SU-DHL-6 (cell line): Measurements from ENCODE around the gene INSIG1.
A peak's percentile ranks its signal among the peaks of the same experiment; 100 is the strongest.

Source experiments
- H2AFZ ChIP-seq: fragments of 200-600 bp; sonication (generic); 2 replicates; pipeline ENCODE4 v1.6.1; 2014; ENCODE audit warnings: low read depth, mild to moderate bottlenecking, moderate library complexity, mixed read lengths, antibody characterized with exemption, low read length; ENCODE audit not compliant: severe bottlenecking
- H3F3A ChIP-seq: fragments of 200-600 bp; shearing (Covaris generic); 2 replicates; pipeline ENCODE4 v1.6.0; 2016; ENCODE audit warnings: antibody characterized with exemption, mild to moderate bottlenecking; ENCODE audit not compliant: insufficient read depth
- H3K27ac ChIP-seq: fragments of 200-600 bp; sonication (generic); 2 replicates; pipeline ENCODE4 v1.5.1; 2016; ENCODE audit warnings: low read depth, mild to moderate bottlenecking, low read length, moderate library complexity, mixed read lengths
- H3K27me3 ChIP-seq: fragments of 200-600 bp; sonication (generic), shearing (Covaris generic); 2 replicates; pipeline ENCODE4 v1.6.0; 2014; ENCODE audit warnings: mild to moderate bottlenecking, low read length
- H3K36me3 ChIP-seq: fragments of 200-600 bp; sonication (generic); 2 replicates; pipeline ENCODE4 v1.6.1; 2014; ENCODE audit warnings: mild to moderate bottlenecking, low read length, mixed read lengths
- H3K4me2 ChIP-seq: fragments of 300-600, 200-600 bp; shearing (Covaris generic), sonication (generic); 2 replicates; pipeline ENCODE4 v1.6.0; 2014; ENCODE audit warnings: low read length, low read depth, mild to moderate bottlenecking; ENCODE audit not compliant: poor library complexity, severe bottlenecking
- H3K4me3 ChIP-seq: fragments of 200-600 bp; sonication (generic); 2 replicates; pipeline ENCODE4 v1.5.1; 2014; ENCODE audit warnings: antibody characterized with exemption, low read length, mild to moderate bottlenecking, mixed read lengths; ENCODE audit not compliant: insufficient read depth, poor library complexity, severe bottlenecking
- H3K79me2 ChIP-seq: fragments of 200-600 bp; sonication (generic); 2 replicates; pipeline ENCODE4 v1.6.1; 2014; ENCODE audit warnings: mild to moderate bottlenecking, low read length, moderate library complexity; ENCODE audit not compliant: insufficient read depth
- H3K9ac ChIP-seq: fragments of 200-600 bp; sonication (generic); 2 replicates; pipeline ENCODE4 v1.7.0; 2014; ENCODE audit warnings: mild to moderate bottlenecking, low read length
- H3K9me2 ChIP-seq: fragments of 200-600 bp; sonication (generic); replicated peaks from 2 replicates; pipeline ENCODE4 v1.6.1; 2014; ENCODE audit warnings: low read length; ENCODE audit not compliant: insufficient read depth
- H3K9me3 ChIP-seq: fragments of 200-600 bp; sonication (generic); 2 replicates; pipeline ENCODE4 v1.6.1; 2014; ENCODE audit warnings: low read length, mixed read lengths; ENCODE audit not compliant: insufficient read depth
- H4K20me1 ChIP-seq: fragments of 200-600 bp; sonication (generic); 2 replicates; pipeline ENCODE4 v1.6.1; 2014; ENCODE audit warnings: low read depth, mild to moderate bottlenecking, antibody characterized with exemption, low read length, moderate library complexity, mixed read lengths
- CTCF ChIP-seq: fragments of 200-600 bp; sonication (generic); IDR thresholded peaks from one replicate; pipeline ENCODE4 v1.5.1; 2017; ENCODE audit warnings: antibody characterized with exemption, mild to moderate bottlenecking, low read length, moderate library complexity; ENCODE audit not compliant: insufficient read depth, poor library complexity, severe bottlenecking
- EZH2phosphoT487 ChIP-seq: fragments of 200-600 bp; sonication (generic), shearing (Covaris generic); conservative IDR thresholded peaks from 2 replicates; pipeline ENCODE4 v1.6.1; 2018; ENCODE audit warnings: mild to moderate bottlenecking, antibody characterized with exemption, low read length, moderate library complexity, mixed read lengths

The INSIG1 gene

GRCh38 chr7:155344618-155345433, 47.1 kb downstream of the INSIG1 start:
- peak overlapping the region; percentile 96 for H2AFZ ChIP-seq
- H3K9me3 ChIP-seq, result no peaks in the 10 kb centered on the region
- H3K36me3 ChIP-seq, result no peaks in the 10 kb centered on the region
- no peaks in the 10 kb centered on the region for H3K9me2 ChIP-seq
- no peaks in the 10 kb centered on the region for H3K79me2 ChIP-seq
- H4K20me1 ChIP-seq, result no peaks in the 10 kb centered on the region
- peak overlapping the region; percentile 68 for H3K9ac ChIP-seq
- peak overlapping the region; percentile 49 for H3K4me3 ChIP-seq
- H3F3A ChIP-seq, result no peaks in the 10 kb centered on the region
- no peak overlapping the region for H3K27ac ChIP-seq
- no peaks in the 10 kb centered on the region for H3K27me3 ChIP-seq
- peak overlapping the region; percentile 78 for H3K4me2 ChIP-seq
- TF ChIP-seq CTCF, result peak; percentile 80
- no peak for TF ChIP-seq EZH2phosphoT487

GRCh38 chr7:155345490-155345889, 47.8 kb downstream of the INSIG1 start:
- Histone ChIP-seq H3K9ac (peak overlapping the region; percentile 68; the same call in 1 of the 2 replicates), H3K4me2 (peak overlapping the region; percentile 78), H2AFZ (no peak overlapping the region)

GRCh38 chr7:155346285-155346684, 48.6 kb downstream of the INSIG1 start:
- Histone ChIP-seq H3K9me2 (no peaks in the 10 kb centered on the region), H3K27ac (no peak overlapping the region), H3K9ac (no peak overlapping the region), H2AFZ (no peak overlapping the region), H4K20me1 (no peaks in the 10 kb centered on the region), H3K9me3 (no peaks in the 10 kb centered on the region), H3K27me3 (no peaks in the 10 kb centered on the region), H3K36me3 (no peaks in the 10 kb centered on the region), H3K4me3 (no peak overlapping the region), H3F3A (no peaks in the 10 kb centered on the region), H3K4me2 (no peak overlapping the region), H3K79me2 (no peaks in the 10 kb centered on the region)
- TF ChIP-seq CTCF (no peak), EZH2phosphoT487 (no peak)

More at GRCh38 chr7:155345490-155345889, 47.8 kb downstream of the INSIG1 start:
- no peak for TF ChIP-seq CTCF
- TF ChIP-seq EZH2phosphoT487, result no peak
- Histone ChIP-seq H3F3A (no peaks in the 10 kb centered on the region), H3K79me2 (no peaks in the 10 kb centered on the region), H3K4me3 (no peak overlapping the region), H3K36me3 (no peaks in the 10 kb centered on the region), H3K27me3 (no peaks in the 10 kb centered on the region), H3K9me3 (no peaks in the 10 kb centered on the region), H4K20me1 (no peaks in the 10 kb centered on the region), H3K27ac (no peak overlapping the region), H3K9me2 (no peaks in the 10 kb centered on the region)
